Peyer's patch (tissue), 4 donors: Measurements from ENCODE around the gene CDH1.

Experiments
- CTCF ChIP-seq, 6 experiments: fragments of 450-650 bp in 4 of 6; fragments of 200-600 bp in 2 of 6; sonication (generic) in 1 of 6; IDR thresholded peaks; one replicate each; pipeline ENCODE4 v1.5.1; 2017 to 2019; ENCODE audit warnings: antibody characterized with exemption in 6 of 6, mild to moderate bottlenecking in 3 of 6, moderate library complexity in 1 of 6
- POLR2A ChIP-seq, 2 donors: fragments of 450-650 bp; IDR thresholded peaks; one replicate each; pipeline ENCODE4 v1.5.1; 2017; ENCODE audit warnings: antibody characterized with exemption in 2 of 2, mild to moderate bottlenecking in 2 of 2, moderate library complexity in 2 of 2

DNA sequence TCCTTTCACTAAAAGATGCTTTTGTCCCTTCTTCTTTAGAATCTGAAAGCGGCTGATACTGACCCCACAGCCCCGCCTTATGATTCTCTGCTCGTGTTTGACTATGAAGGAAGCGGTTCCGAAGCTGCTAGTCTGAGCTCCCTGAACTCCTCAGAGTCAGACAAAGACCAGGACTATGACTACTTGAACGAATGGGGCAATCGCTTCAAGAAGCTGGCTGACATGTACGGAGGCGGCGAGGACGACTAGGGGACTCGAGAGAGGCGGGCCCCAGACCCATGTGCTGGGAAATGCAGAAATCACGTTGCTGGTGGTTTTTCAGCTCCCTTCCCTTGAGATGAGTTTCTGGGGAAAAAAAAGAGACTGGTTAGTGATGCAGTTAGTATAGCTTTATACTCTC lies 96.2 kb downstream of the CDH1 start:
- TF ChIP-seq CTCF (IDR thresholded peaks at IDR 0.05) (no peak), POLR2A (IDR thresholded peaks at IDR 0.05) (no peak)
